HCT116 (cell line): ENCODE results near the gene CTDNEP1. TPM values are rescaled to one million over a fixed set of nuclear protein-coding genes. Genes with fewer than 3 reads are reported as not detected.

Experiments used
- ATAC-seq: fragments of 200-7000 bp; cut with Tn5 transposase; 2 replicates; pipeline ENCODE4 v1.9.1; 2020; ENCODE audit warnings: mild to moderate bottlenecking, moderate library complexity
- BruUV-seq: library from RNA; stranded (reverse); fragments of 400-500 nt; replicated peaks from 2 replicates; lab custom pipeline; 2021; lab: Mats Ljungman, UMichigan
- CTCF ChIA-PET: fragments of 300-600 bp; sonication (Branson Sonifier 250); formaldehyde crosslinking; loops from one replicate; lab custom pipeline; 2021; ENCODE audit warnings: antibody characterized with exemption; lab: Charles Lee
- POLR2A ChIA-PET: fragments of 300-600, 350-600 bp; sonication (Branson Sonifier 250); formaldehyde crosslinking; loops from one replicate; lab custom pipeline; 2021; ENCODE audit warnings: antibody characterized with exemption; lab: Charles Lee
- RAD21 ChIA-PET, 2 experiments: fragments of 300-600 bp; sonication (Branson Sonifier 250); formaldehyde crosslinking; loops; one replicate each; lab custom pipeline; 2023; ENCODE audit warnings: low total read pairs in 2 of 2; ENCODE audit not compliant: uncharacterized antibody in 2 of 2, unreplicated experiment in 2 of 2, low non-redundant PET in 1 of 2; lab: Charles Lee
- DNase-seq: peaks from one replicate; pipeline ENCODE4 v3.0.0-alpha.2; 2010; ENCODE audit warnings: low read depth, low spot score
- H2AFZ ChIP-seq: fragments of 200-600 bp; shearing (Covaris generic), sonication (generic); 2 replicates; pipeline ENCODE4 v1.6.1; 2017; ENCODE audit warnings: low read depth, mixed run types, mixed read lengths, antibody characterized with exemption, low read length; ENCODE audit not compliant: poor library complexity, severe bottlenecking
- H3K27ac ChIP-seq: 2 replicates; pipeline ENCODE4 v1.5.1; 2012; ENCODE audit warnings: low read depth, low read length
- H3K27me3 ChIP-seq: fragments of 200-600 bp; sonication (generic); 2 replicates; pipeline ENCODE4 v1.6.1; 2016; ENCODE audit warnings: mixed run types, low read length, mixed read lengths; ENCODE audit not compliant: insufficient read depth
- H3K36me3 ChIP-seq, 2 experiments: fragments of 200-500 bp in 1 of 2; fragments of 200-600 bp in 1 of 2; sonication (Bioruptor generic) in 1 of 2; sonication (generic) in 1 of 2; 2 replicates each; pipeline versions ENCODE4 v1.5.1 to v1.6.1; 2014 to 2016; ENCODE audit warnings: low read length in 2 of 2, inconsistent platforms in 1 of 2, mixed read lengths in 1 of 2, mixed run types in 1 of 2; ENCODE audit not compliant: insufficient read depth in 2 of 2, control insufficient read depth in 1 of 2
- H3K4me1 ChIP-seq, 2 experiments: fragments of 200-600 bp in 1 of 2; sonication (generic) in 1 of 2; 2 replicates each; pipeline versions ENCODE4 v1.5.1 to v1.6.1; 2012 to 2017; ENCODE audit warnings: low read length in 2 of 2, inconsistent platforms in 1 of 2, mild to moderate bottlenecking in 1 of 2, mixed read lengths in 1 of 2, mixed run types in 1 of 2, moderate library complexity in 1 of 2; ENCODE audit not compliant: insufficient read depth in 2 of 2, control insufficient read depth in 1 of 2
- H3K4me2 ChIP-seq: fragments of 200-600 bp; sonication (generic); 2 replicates; pipeline ENCODE4 v1.6.1; 2017; ENCODE audit warnings: mixed run types, low read length, mixed read lengths
- H3K4me3 ChIP-seq, 2 experiments: fragments of 200-600 bp in 1 of 2; sonication (generic) in 1 of 2; replicated peaks in 1 of 2; 2 replicates each; pipeline ENCODE4 v1.5.1; 2011 to 2016; ENCODE audit warnings: low read length in 2 of 2, control low read depth in 1 of 2, low read depth in 1 of 2, mild to moderate bottlenecking in 1 of 2, mixed read lengths in 1 of 2, mixed run types in 1 of 2
- H3K79me2 ChIP-seq: fragments of 200-600 bp; sonication (generic); 2 replicates; pipeline ENCODE4 v1.6.1; 2017; ENCODE audit warnings: mild to moderate bottlenecking, mixed run types, low read length, moderate library complexity, mixed read lengths; ENCODE audit not compliant: insufficient read depth
- H3K9ac ChIP-seq: fragments of 200-600 bp; sonication (generic); 2 replicates; pipeline ENCODE4 v1.6.1; 2016; ENCODE audit warnings: low read length, mixed read lengths
- H3K9me2 ChIP-seq: fragments of 200-600 bp; sonication (generic), shearing (Covaris generic); 2 replicates; pipeline ENCODE4 v1.6.1; 2017; ENCODE audit warnings: mixed run types, mild to moderate bottlenecking, moderate library complexity; ENCODE audit not compliant: insufficient read depth
- H3K9me3 ChIP-seq, 2 experiments: fragments of 200-500 bp in 1 of 2; fragments of 200-600 bp in 1 of 2; sonication (Bioruptor generic) in 1 of 2; sonication (generic) in 1 of 2; 2 replicates each; pipeline ENCODE4 v1.6.1; 2014 to 2017; ENCODE audit warnings: low read length in 2 of 2, mixed read lengths in 2 of 2, inconsistent platforms in 1 of 2, low read depth in 1 of 2, mild to moderate bottlenecking in 1 of 2, mixed run types in 1 of 2, moderate library complexity in 1 of 2; ENCODE audit not compliant: control insufficient read depth in 1 of 2, insufficient read depth in 1 of 2
- H4K20me1 ChIP-seq: fragments of 200-600 bp; sonication (generic), shearing (Covaris generic); 2 replicates; pipeline ENCODE4 v1.6.1; 2017; ENCODE audit warnings: mixed run types, mild to moderate bottlenecking, moderate library complexity; ENCODE audit not compliant: insufficient read depth
- TCF7L2 ChIP-seq: IDR thresholded peaks from 2 replicates; pipeline ENCODE4 v1.7.0; 2011; ENCODE audit warnings: borderline replicate concordance, inconsistent platforms; ENCODE audit not compliant: insufficient read depth, insufficient read length; ENCODE audit errors: extremely low read depth
- YY1 ChIP-seq: IDR thresholded peaks from 2 replicates; pipeline ENCODE4 v1.6.1; 2011; ENCODE audit warnings: low read length, low read depth, moderate library complexity, mild to moderate bottlenecking; ENCODE audit not compliant: insufficient replicate concordance; ENCODE audit errors: extremely low read depth
- ZBTB33 ChIP-seq: IDR thresholded peaks from 2 replicates; pipeline ENCODE4 v1.6.1; 2011; ENCODE audit warnings: mild to moderate bottlenecking, low read length, moderate library complexity; ENCODE audit not compliant: insufficient replicate concordance; ENCODE audit errors: extremely low read depth
- ZFX ChIP-seq: fragments of 450-650 bp; IDR thresholded peaks from 2 replicates; pipeline ENCODE4 v1.6.1; 2017
- intact Hi-C: fragments of 100-400 bp; cut with micrococcal nuclease; formaldehyde crosslinking; loops from 2 replicates; pipeline ENCODE4 v1.10.0; 2022
- total RNA-seq: library from RNA; stranded (reverse); gene quantifications from one replicate; pipeline ENCODE4 v1.2.1, GENCODE V29; 2021; ENCODE audit not compliant: unreplicated experiment

The CTDNEP1 gene
- total RNA-seq, 1 experiment from 2014 or later = 143 TPM

- no peak for TF ChIP-seq ZBTB33
- TF ChIP-seq TCF7L2 = no peak
These were observed 31.5 kb downstream of the CTDNEP1 start, which contains the start of the genes ACADVL and DLG4 (continued) for GRCh38 chr17:7219812-7220592.

- Histone ChIP-seq H3K4me3 (peak overlapping the region; percentile 69 to 75), H3K9me3 (no peaks in the 10 kb centered on the region), H2AFZ (no peak overlapping the region), H4K20me1 (no peaks in the 10 kb centered on the region), H3K9me2 (no peaks in the 10 kb centered on the region), H3K36me3 (peaks cover 18 to 33% of the 10 kb centered on the region in 2 experiments; a peak in 3 of 4 replicates), H3K27ac (peak overlapping the region; percentile 99), H3K4me2 (peak overlapping the region; percentile 96), H3K79me2 (peaks cover 30% of the 10 kb centered on the region), H3K9ac (peak overlapping the region; percentile 95), H3K4me1 (peaks cover 14 to 61% of the 10 kb centered on the region in 2 experiments; a peak in 3 of 4 replicates), H3K27me3 (no peaks in the 10 kb centered on the region)
- POLR2A ChIA-PET = interaction anchor here (0.6 to 3.2 kb wide), 10 partner anchors 15 to 365 kb away, joined by 3 to 19 read pairs (median 8); partner anchors contain the start of genes DVL2, GABARAP, MPDU1 and PHF23
- DNase-seq (no peak), ATAC-seq (no peak)
- CTCF ChIA-PET = interaction anchor here (1.0 to 2.8 kb wide), 4 partner anchors 19 to 110 kb away, joined by 3 to 37 read pairs (median 13); partner anchors contain the start of genes NEURL4 and PHF23
- TF ChIP-seq ZFX (0 out of 2 replicates have a peak, but pooled peaks have one; percentile 50), YY1 (no peak)
- RAD21 ChIA-PET = no interaction called here
- intact Hi-C loops = no loop called here
- no TSS peak for BruUV-seq
These were observed 32.2 kb downstream of the CTDNEP1 start for GRCh38 chr17:7219229-7219811.
